HepG2 (cell line): ENCODE data around the gene NGLY1. TPM values are rescaled to one million over a fixed set of nuclear protein-coding genes. Genes with fewer than 3 reads are reported as not detected.

Experiments
- ATF7-NPFF ChIP-seq: sonication (generic); formaldehyde crosslinking; IDR thresholded peaks from 2 replicates; pipeline ENCODE4 v1.8.1; 2023; ENCODE audit warnings: mild to moderate bottlenecking, low read depth, missing genetic modification reagents, moderate library complexity
- DR1 ChIP-seq: sonication (generic); formaldehyde crosslinking; IDR thresholded peaks from 2 replicates; pipeline ENCODE4 v1.8.0; 2021; ENCODE audit warnings: mild to moderate bottlenecking, missing genetic modification reagents, inconsistent platforms
- ETV6 ChIP-seq: sonication (generic); formaldehyde crosslinking; conservative IDR thresholded peaks from 2 replicates; pipeline ENCODE4 v1.4.0; 2020; ENCODE audit warnings: missing genetic modification reagents
- HDAC6 ChIP-seq: fragments of 200-600 bp; sonication (generic); IDR thresholded peaks from 2 replicates; pipeline ENCODE4 v1.7.0; 2017; ENCODE audit warnings: mild to moderate bottlenecking, antibody characterized with exemption, low read length, low read depth
- MIXL1 ChIP-seq: IDR thresholded peaks from 2 replicates; pipeline ENCODE4 v1.6.1; 2016
- MLLT10 ChIP-seq: sonication (generic); formaldehyde crosslinking; IDR thresholded peaks from 2 replicates; pipeline ENCODE4 v1.4.0; 2020; ENCODE audit warnings: missing genetic modification reagents
- RFX3 ChIP-seq: IDR thresholded peaks from 2 replicates; pipeline ENCODE4 v1.6.1; 2016; ENCODE audit warnings: missing biosample characterization, missing genetic modification reagents
- RFXANK ChIP-seq: IDR thresholded peaks from 2 replicates; pipeline ENCODE4 v1.6.1; 2016
- SIX4 ChIP-seq: sonication (generic); formaldehyde crosslinking; IDR thresholded peaks from 2 replicates; pipeline ENCODE4 v1.4.0; 2020; ENCODE audit warnings: missing genetic modification reagents
- SYNCRIP ChIP-seq: fragments of 200-400 bp; formaldehyde crosslinking; IDR thresholded peaks from 2 replicates; pipeline ENCODE4 v1.6.1; 2018; ENCODE audit warnings: mild to moderate bottlenecking, low read depth, low read length; ENCODE audit not compliant: insufficient read depth
- ZNF234 ChIP-seq: sonication (generic); formaldehyde crosslinking; conservative IDR thresholded peaks from 2 replicates; pipeline ENCODE4 v1.5.1; 2020; ENCODE audit warnings: mild to moderate bottlenecking, missing genetic modification reagents
- ZNF451 ChIP-seq: sonication (generic); formaldehyde crosslinking; IDR thresholded peaks from 2 replicates; pipeline ENCODE4 v1.5.0; 2020; ENCODE audit warnings: mild to moderate bottlenecking, missing genetic modification reagents
- ZNF652 ChIP-seq: IDR thresholded peaks from 2 replicates; pipeline ENCODE4 v1.6.1; 2016; ENCODE audit warnings: low read depth, borderline replicate concordance
- polyA plus RNA-seq, 8 experiments: library from polyadenylated mRNA; depleted of rRNA in 3 of 8; stranded (reverse) in 7 of 8; unstranded in 1 of 8; fragments of >200 nt; fragmentation: Illumina TruSeq in 4 of 8; extraction: Trizol in 4 of 8; gene quantifications; 2 replicates each; pipeline versions ENCODE4 v1.2.1 to v1.2.3, GENCODE V29; 2011 to 2016; ENCODE audit warnings: low read depth in 4 of 8, missing spikeins in 1 of 8, mixed read lengths in 1 of 8; ENCODE audit not compliant: insufficient read depth in 1 of 8
- total RNA-seq, 5 experiments: library from RNA; depleted of rRNA; stranded (reverse); fragments of >200 nt; fragmentation: Illumina TruSeq; extraction: Trizol; gene quantifications; 2 replicates each; pipeline ENCODE4 v1.2.3, GENCODE V29; 2016; ENCODE audit warnings: low read depth in 1 of 5
- TF ChIP-seq, protein P1 (sequence below): sonication (generic); formaldehyde crosslinking; conservative IDR thresholded peaks from 2 replicates; pipeline ENCODE4 v1.4.0; 2020; ENCODE audit warnings: missing genetic modification reagents
- TF ChIP-seq, protein P2 (sequence below): sonication (generic); formaldehyde crosslinking; IDR thresholded peaks from 2 replicates; pipeline ENCODE4 v1.5.0; 2020; ENCODE audit warnings: mild to moderate bottlenecking, missing genetic modification reagents, moderate library complexity
- TF ChIP-seq, protein P3 (sequence below): sonication (generic); formaldehyde crosslinking; IDR thresholded peaks from 2 replicates; pipeline ENCODE4 v1.9.0; 2021; ENCODE audit warnings: missing genetic modification reagents, mild to moderate bottlenecking, borderline replicate concordance
- TF ChIP-seq, protein P4 (sequence below): sonication (generic); formaldehyde crosslinking; IDR thresholded peaks from 2 replicates; pipeline ENCODE4 v1.5.0; 2020; ENCODE audit warnings: missing genetic modification reagents
- TF ChIP-seq, protein P5 (sequence below): sonication (generic); formaldehyde crosslinking; IDR thresholded peaks from 2 replicates; pipeline ENCODE4 v1.9.0; 2021; ENCODE audit warnings: missing genetic modification reagents, borderline replicate concordance
- TF ChIP-seq, protein P6 (sequence below): sonication (generic); formaldehyde crosslinking; IDR thresholded peaks from 2 replicates; pipeline ENCODE4 v1.4.0; 2020; ENCODE audit warnings: mild to moderate bottlenecking, missing genetic modification reagents, borderline replicate concordance

Gene NGLY1
- total and polyA plus RNA-seq, 2 of the 13 experiments (the other 11 are each of a cell fraction or from before 2014, with no cell fraction given), result 28.2 to 44.5 TPM

DNA sequence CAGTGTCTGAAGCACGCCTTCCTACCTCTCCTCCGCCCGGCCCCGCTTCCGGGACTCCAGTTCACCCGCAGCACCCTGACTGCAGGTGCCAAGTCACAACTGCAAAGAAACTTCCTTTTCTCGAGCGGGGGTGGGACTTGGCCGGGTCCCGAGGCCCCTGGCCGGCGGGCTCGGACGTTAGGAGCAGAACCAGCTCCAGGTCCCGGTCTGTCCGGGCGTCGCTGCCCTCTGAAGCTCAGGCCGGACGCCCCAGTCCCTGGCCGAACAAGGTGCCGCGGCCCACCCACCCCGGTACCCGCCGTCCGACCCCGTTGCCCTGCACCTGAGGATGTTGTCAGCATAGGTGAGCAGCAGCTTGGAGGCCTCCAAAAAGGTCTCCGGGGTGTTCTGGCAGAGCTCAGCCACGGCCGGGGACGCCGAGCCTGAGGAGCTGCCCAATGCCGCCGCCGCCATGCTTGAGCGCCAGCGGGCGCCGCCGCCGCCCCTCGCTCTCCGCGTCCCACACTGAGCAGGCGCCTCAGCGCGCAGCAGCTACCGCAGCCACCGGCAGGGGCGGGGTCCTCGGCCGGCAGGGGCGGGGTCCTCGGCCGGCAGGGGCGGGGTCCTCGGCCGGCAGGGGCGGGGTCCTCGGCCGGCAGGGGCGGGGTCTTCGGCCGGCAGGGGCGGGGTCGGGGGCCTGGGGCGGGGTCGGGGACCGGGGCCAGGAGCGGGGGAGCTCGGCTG is at the start of gene NGLY1 (continued):
- TF ChIP-seq, protein P1, sequence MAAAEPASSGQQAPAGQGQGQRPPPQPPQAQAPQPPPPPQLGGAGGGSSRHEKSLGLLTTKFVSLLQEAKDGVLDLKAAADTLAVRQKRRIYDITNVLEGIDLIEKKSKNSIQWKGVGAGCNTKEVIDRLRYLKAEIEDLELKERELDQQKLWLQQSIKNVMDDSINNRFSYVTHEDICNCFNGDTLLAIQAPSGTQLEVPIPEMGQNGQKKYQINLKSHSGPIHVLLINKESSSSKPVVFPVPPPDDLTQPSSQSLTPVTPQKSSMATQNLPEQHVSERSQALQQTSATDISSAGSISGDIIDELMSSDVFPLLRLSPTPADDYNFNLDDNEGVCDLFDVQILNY, result no peak; the same call in 1 of the 2 replicates
- TF ChIP-seq ZNF652 (CRISPR knock-in tag) (no peak), HDAC6 (no peak), ATF7-NPFF (no peak), MLLT10 (CRISPR knock-in tag) (no peak), SIX4 (CRISPR knock-in tag) (no peak), SYNCRIP (no peak), DR1 (CRISPR knock-in tag) (no peak), RFXANK (CRISPR knock-in tag) (no peak), ZNF234 (CRISPR knock-in tag) (no peak), MIXL1 (CRISPR knock-in tag) (no peak), ZNF451 (CRISPR knock-in tag) (0 out of 2 replicates have a peak, but pooled peaks have one; percentile 43), ETV6 (CRISPR knock-in tag) (0 out of 2 replicates have a peak, but pooled peaks have one; percentile 20), RFX3 (no peak)
- TF ChIP-seq, protein P2, sequence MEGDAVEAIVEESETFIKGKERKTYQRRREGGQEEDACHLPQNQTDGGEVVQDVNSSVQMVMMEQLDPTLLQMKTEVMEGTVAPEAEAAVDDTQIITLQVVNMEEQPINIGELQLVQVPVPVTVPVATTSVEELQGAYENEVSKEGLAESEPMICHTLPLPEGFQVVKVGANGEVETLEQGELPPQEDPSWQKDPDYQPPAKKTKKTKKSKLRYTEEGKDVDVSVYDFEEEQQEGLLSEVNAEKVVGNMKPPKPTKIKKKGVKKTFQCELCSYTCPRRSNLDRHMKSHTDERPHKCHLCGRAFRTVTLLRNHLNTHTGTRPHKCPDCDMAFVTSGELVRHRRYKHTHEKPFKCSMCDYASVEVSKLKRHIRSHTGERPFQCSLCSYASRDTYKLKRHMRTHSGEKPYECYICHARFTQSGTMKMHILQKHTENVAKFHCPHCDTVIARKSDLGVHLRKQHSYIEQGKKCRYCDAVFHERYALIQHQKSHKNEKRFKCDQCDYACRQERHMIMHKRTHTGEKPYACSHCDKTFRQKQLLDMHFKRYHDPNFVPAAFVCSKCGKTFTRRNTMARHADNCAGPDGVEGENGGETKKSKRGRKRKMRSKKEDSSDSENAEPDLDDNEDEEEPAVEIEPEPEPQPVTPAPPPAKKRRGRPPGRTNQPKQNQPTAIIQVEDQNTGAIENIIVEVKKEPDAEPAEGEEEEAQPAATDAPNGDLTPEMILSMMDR (CRISPR knock-in tag), result 0 out of 2 replicates have a peak, but pooled peaks have one; percentile 2
- TF ChIP-seq, protein P3, sequence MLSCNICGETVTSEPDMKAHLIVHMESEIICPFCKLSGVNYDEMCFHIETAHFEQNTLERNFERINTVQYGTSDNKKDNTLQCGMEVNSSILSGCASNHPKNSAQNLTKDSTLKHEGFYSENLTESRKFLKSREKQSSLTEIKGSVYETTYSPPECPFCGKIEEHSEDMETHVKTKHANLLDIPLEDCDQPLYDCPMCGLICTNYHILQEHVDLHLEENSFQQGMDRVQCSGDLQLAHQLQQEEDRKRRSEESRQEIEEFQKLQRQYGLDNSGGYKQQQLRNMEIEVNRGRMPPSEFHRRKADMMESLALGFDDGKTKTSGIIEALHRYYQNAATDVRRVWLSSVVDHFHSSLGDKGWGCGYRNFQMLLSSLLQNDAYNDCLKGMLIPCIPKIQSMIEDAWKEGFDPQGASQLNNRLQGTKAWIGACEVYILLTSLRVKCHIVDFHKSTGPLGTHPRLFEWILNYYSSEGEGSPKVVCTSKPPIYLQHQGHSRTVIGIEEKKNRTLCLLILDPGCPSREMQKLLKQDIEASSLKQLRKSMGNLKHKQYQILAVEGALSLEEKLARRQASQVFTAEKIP (CRISPR knock-in tag), result no peak
- TF ChIP-seq, protein P4, sequence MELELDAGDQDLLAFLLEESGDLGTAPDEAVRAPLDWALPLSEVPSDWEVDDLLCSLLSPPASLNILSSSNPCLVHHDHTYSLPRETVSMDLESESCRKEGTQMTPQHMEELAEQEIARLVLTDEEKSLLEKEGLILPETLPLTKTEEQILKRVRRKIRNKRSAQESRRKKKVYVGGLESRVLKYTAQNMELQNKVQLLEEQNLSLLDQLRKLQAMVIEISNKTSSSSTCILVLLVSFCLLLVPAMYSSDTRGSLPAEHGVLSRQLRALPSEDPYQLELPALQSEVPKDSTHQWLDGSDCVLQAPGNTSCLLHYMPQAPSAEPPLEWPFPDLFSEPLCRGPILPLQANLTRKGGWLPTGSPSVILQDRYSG (CRISPR knock-in tag), result no peak
- TF ChIP-seq, protein P5, sequence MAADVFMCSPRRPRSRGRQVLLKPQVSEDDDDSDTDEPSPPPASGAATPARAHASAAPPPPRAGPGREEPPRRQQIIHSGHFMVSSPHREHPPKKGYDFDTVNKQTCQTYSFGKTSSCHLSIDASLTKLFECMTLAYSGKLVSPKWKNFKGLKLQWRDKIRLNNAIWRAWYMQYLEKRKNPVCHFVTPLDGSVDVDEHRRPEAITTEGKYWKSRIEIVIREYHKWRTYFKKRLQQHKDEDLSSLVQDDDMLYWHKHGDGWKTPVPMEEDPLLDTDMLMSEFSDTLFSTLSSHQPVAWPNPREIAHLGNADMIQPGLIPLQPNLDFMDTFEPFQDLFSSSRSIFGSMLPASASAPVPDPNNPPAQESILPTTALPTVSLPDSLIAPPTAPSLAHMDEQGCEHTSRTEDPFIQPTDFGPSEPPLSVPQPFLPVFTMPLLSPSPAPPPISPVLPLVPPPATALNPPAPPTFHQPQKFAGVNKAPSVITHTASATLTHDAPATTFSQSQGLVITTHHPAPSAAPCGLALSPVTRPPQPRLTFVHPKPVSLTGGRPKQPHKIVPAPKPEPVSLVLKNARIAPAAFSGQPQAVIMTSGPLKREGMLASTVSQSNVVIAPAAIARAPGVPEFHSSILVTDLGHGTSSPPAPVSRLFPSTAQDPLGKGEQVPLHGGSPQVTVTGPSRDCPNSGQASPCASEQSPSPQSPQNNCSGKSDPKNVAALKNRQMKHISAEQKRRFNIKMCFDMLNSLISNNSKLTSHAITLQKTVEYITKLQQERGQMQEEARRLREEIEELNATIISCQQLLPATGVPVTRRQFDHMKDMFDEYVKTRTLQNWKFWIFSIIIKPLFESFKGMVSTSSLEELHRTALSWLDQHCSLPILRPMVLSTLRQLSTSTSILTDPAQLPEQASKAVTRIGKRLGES (CRISPR knock-in tag), result no peak
- TF ChIP-seq, protein P6, sequence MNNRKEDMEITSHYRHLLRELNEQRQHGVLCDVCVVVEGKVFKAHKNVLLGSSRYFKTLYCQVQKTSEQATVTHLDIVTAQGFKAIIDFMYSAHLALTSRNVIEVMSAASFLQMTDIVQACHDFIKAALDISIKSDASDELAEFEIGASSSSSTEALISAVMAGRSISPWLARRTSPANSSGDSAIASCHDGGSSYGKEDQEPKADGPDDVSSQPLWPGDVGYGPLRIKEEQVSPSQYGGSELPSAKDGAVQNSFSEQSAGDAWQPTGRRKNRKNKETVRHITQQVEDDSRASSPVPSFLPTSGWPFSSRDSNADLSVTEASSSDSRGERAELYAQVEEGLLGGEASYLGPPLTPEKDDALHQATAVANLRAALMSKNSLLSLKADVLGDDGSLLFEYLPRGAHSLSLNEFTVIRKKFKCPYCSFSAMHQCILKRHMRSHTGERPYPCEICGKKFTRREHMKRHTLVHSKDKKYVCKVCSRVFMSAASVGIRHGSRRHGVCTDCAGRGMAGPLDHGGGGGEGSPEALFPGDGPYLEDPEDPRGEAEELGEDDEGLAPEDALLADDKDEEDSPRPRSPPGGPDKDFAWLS (CRISPR knock-in tag), result no peak
